OCI-LY1 (cell line): ENCODE measurements around the gene ADA.

Experiments
- H2AFZ ChIP-seq: fragments of 200-600 bp; sonication (generic), shearing (Covaris generic); 2 replicates; pipeline ENCODE4 v1.6.0; 2014; ENCODE audit warnings: antibody characterized with exemption, mild to moderate bottlenecking, low read length
- H3F3A ChIP-seq: fragments of 200-600 bp; sonication (generic), shearing (Covaris generic); 2 replicates; pipeline ENCODE4 v1.6.0; 2014; ENCODE audit warnings: mild to moderate bottlenecking, antibody characterized with exemption, low read length, moderate library complexity; ENCODE audit not compliant: insufficient read depth
- H3K27ac ChIP-seq: fragments of 200-600 bp; sonication (generic); 2 replicates; pipeline ENCODE4 v1.5.1; 2014; ENCODE audit warnings: low read length, mixed run types, mild to moderate bottlenecking, low read depth; ENCODE audit not compliant: poor library complexity, severe bottlenecking
- H3K27me3 ChIP-seq: fragments of 200-600 bp; sonication (generic); 2 replicates; pipeline ENCODE4 v1.6.0; 2014; ENCODE audit warnings: antibody characterized with exemption, mild to moderate bottlenecking, low read length, moderate library complexity; ENCODE audit not compliant: insufficient read depth
- H3K36me3 ChIP-seq: fragments of 200-600 bp; sonication (generic); 2 replicates; pipeline ENCODE4 v1.6.1; 2014; ENCODE audit warnings: mild to moderate bottlenecking, antibody characterized with exemption, low read length, moderate library complexity, mixed read lengths; ENCODE audit not compliant: insufficient read depth
- H3K4me1 ChIP-seq: fragments of 200-600 bp; sonication (generic); 2 replicates; pipeline ENCODE4 v1.5.1; 2014; ENCODE audit warnings: mild to moderate bottlenecking, low read length, moderate library complexity; ENCODE audit not compliant: insufficient read depth, severe bottlenecking
- H3K4me2 ChIP-seq: fragments of 200-600 bp; sonication (generic), shearing (Covaris generic); 2 replicates; pipeline ENCODE4 v1.6.1; 2014; ENCODE audit warnings: low read length
- H3K4me3 ChIP-seq: fragments of 200-600 bp; sonication (generic); 2 replicates; pipeline ENCODE4 v1.5.1; 2014; ENCODE audit warnings: low read length, low read depth, mild to moderate bottlenecking, mixed read lengths; ENCODE audit not compliant: poor library complexity, severe bottlenecking
- H3K79me2 ChIP-seq: fragments of 200-600 bp; shearing (Covaris generic); 2 replicates; pipeline ENCODE4 v1.6.1; 2016; ENCODE audit warnings: mixed run types, low read length, mixed read lengths; ENCODE audit not compliant: insufficient read depth
- H3K9ac ChIP-seq: fragments of 200-600 bp; sonication (generic), shearing (Covaris generic); 2 replicates; pipeline ENCODE4 v1.6.1; 2014; ENCODE audit warnings: mild to moderate bottlenecking, low read length, mixed read lengths
- H3K9me2 ChIP-seq: fragments of 200-600 bp; sonication (generic), shearing (Covaris generic); 2 replicates; pipeline ENCODE4 v1.6.1; 2014; ENCODE audit warnings: low read depth, mild to moderate bottlenecking, low read length, mixed read lengths
- H3K9me3 ChIP-seq: fragments of 200-600 bp; shearing (Covaris generic); 2 replicates; pipeline ENCODE4 v1.6.1; 2014; ENCODE audit warnings: low read length, mixed read lengths
- H4K20me1 ChIP-seq: fragments of 200-600 bp; sonication (generic), shearing (Covaris generic); 2 replicates; pipeline ENCODE4 v1.6.0; 2016; ENCODE audit warnings: mild to moderate bottlenecking, low read length; ENCODE audit not compliant: insufficient read depth
- EZH2 ChIP-seq: fragments of 200-600 bp; sonication (generic), shearing (Covaris generic); IDR thresholded peaks from 2 replicates; pipeline ENCODE4 v1.8.0; 2017; ENCODE audit warnings: borderline replicate concordance, mixed run types, mild to moderate bottlenecking, antibody characterized with exemption, low read length, moderate library complexity, mixed read lengths
- TF ChIP-seq, protein P1 (sequence below): fragments of 200-600 bp; sonication (generic), shearing (Covaris generic); IDR thresholded peaks from 2 replicates; pipeline ENCODE4 v1.5.1; 2017; ENCODE audit warnings: mild to moderate bottlenecking, antibody characterized with exemption, low read length, moderate library complexity, mixed read lengths

Gene ADA

DNA sequence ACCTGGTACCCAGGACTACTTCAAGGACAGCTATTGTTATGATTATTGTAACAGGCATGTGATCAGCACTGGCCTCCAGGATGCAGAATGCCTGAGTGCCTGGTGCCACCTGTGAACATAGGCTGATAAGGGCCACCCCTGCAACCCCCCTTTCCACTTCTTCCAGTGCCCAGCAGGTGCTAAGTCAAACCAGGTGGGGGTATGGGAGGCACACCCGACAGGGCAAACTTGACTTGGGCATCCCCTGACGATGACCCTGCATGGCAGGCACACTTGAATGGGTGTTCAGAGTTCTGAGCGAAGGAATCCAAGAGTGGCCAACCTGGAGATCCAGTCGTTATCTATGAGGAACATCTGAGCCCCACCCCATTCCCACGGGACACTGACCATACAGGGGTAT, 3.4 kb downstream of the ADA start:
- TF ChIP-seq, protein P1, sequence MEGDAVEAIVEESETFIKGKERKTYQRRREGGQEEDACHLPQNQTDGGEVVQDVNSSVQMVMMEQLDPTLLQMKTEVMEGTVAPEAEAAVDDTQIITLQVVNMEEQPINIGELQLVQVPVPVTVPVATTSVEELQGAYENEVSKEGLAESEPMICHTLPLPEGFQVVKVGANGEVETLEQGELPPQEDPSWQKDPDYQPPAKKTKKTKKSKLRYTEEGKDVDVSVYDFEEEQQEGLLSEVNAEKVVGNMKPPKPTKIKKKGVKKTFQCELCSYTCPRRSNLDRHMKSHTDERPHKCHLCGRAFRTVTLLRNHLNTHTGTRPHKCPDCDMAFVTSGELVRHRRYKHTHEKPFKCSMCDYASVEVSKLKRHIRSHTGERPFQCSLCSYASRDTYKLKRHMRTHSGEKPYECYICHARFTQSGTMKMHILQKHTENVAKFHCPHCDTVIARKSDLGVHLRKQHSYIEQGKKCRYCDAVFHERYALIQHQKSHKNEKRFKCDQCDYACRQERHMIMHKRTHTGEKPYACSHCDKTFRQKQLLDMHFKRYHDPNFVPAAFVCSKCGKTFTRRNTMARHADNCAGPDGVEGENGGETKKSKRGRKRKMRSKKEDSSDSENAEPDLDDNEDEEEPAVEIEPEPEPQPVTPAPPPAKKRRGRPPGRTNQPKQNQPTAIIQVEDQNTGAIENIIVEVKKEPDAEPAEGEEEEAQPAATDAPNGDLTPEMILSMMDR, result peak; percentile 22; the same call in 1 of the 2 replicates
- no peak for TF ChIP-seq EZH2
- Histone ChIP-seq H3K9ac (no peak overlapping the region; the same call in 1 of the 2 replicates), H3K9me3 (no peaks in the 10 kb centered on the region), H3K4me2 (peak overlapping the region; percentile 2; the same call in 1 of the 2 replicates), H3K79me2 (no peaks in the 10 kb centered on the region), H3K27me3 (no peaks in the 10 kb centered on the region), H4K20me1 (no peaks in the 10 kb centered on the region), H3K4me3 (no peak overlapping the region), H3K36me3 (no peaks in the 10 kb centered on the region), H3K9me2 (no peaks in the 10 kb centered on the region), H2AFZ (no peak overlapping the region), H3F3A (no peaks in the 10 kb centered on the region), H3K27ac (peak overlapping the region; percentile 95), H3K4me1 (peaks cover 91% of the 10 kb centered on the region)

DNA sequence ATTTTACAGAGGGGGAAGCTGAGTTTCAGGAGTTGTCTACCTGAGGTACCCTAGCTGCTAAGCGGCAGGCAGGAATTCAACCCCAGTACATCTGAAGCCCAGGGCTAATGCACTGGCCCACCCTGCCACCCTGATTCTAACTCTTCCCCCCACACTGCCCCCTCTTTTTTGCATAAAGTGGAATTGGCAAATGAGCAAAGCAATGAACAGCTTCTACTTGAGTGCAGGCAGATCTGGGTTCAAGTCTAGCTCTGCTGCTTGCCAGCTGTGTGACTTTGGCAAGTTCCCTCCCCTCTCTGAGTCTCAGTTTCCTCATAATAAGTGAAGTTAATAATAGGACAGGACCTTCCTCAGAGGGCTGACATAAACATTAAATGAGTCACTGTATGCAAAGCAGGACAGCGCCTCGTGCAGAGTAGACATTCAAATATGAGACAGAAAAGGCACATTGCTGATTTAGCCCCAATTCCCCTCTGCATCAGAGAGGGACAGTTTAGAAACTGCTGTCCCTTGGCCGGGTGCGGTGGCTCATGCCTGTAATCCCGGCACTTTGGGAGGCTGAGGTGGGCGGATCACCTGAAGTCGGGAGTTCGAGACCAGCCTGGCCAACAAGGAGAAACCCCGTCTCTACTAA, 4.7 kb downstream of the ADA start:
- Histone ChIP-seq H3K9me2 (no peaks in the 10 kb centered on the region), H3K27ac (peak overlapping the region; percentile 95), H3K27me3 (no peaks in the 10 kb centered on the region), H3K4me1 (peaks cover 97% of the 10 kb centered on the region), H3F3A (no peaks in the 10 kb centered on the region), H3K4me3 (peak overlapping the region; percentile 8), H3K9me3 (no peaks in the 10 kb centered on the region), H2AFZ (no peak overlapping the region), H3K4me2 (peak overlapping the region; percentile 28), H3K79me2 (no peaks in the 10 kb centered on the region), H4K20me1 (no peaks in the 10 kb centered on the region), H3K36me3 (no peaks in the 10 kb centered on the region), H3K9ac (peak overlapping the region; percentile 32; the same call in 1 of the 2 replicates)
- no peak for TF ChIP-seq EZH2
- TF ChIP-seq, protein P1, result no peak

DNA sequence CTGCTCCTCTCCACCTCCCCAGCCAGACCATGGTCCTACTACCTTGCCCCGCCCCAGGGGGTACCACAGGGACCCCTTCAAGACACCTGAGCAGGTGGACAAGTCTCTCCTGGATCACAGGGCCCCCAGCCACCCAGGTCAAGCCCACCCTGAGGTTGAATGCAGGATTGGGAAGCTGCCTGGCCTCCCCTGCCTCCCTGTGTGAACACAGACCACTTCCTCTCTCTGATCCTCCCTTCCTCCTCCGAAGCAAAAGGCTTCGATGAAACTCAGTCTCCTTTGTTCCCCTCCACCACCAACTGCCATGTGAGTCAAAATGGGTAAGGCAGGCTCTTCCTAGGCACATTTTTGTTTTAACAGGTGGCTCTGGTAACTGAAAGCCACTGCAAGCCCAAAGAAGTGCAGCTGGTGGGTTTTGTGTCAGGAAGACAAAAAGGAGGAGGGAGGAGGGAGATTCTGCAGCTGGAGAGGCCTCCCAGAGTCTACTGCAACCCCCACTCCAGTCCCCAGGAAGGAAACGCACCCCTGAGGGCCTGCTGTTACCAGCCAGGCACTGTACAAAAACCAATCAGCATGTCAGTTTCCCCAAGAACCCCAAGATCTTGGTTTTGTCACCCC, 5.4 kb downstream of the ADA start:
- no peaks in the 10 kb centered on the region for H3K27me3 ChIP-seq
- no peaks in the 10 kb centered on the region for H3K79me2 ChIP-seq
- H3K9me2 ChIP-seq, result no peaks in the 10 kb centered on the region
- H3K9ac ChIP-seq, result peak overlapping the region; percentile 32; the same call in 1 of the 2 replicates
- H4K20me1 ChIP-seq, result no peaks in the 10 kb centered on the region
- TF ChIP-seq, protein P1, result no peak
- no peak for TF ChIP-seq EZH2
- no peaks in the 10 kb centered on the region for H3K9me3 ChIP-seq
- H3F3A ChIP-seq, result no peaks in the 10 kb centered on the region
- no peak overlapping the region for H2AFZ ChIP-seq
- no peaks in the 10 kb centered on the region for H3K36me3 ChIP-seq
- H3K4me3 ChIP-seq, result peak overlapping the region; percentile 8
- peak overlapping the region; percentile 28 for H3K4me2 ChIP-seq
- H3K27ac ChIP-seq, result peak overlapping the region; percentile 95
- H3K4me1 ChIP-seq, result peaks cover 100% of the 10 kb centered on the region
